Fibroblast of villous mesenchyme (primary cell): ENCODE results near the gene RFWD3. TPM values are rescaled to one million over a fixed set of nuclear protein-coding genes. Genes with fewer than 3 reads are reported as not detected.
"Not testable (repeated sequence)": the region's sequence is repeated elsewhere in the genome, so short reads cannot be mapped to it uniquely, and the experiment has no call there.

Experiments used
- DNase-seq: peaks from one replicate; pipeline ENCODE4 v3.0.0-alpha.2; 2010; ENCODE audit warnings: low read depth
- H3K4me3 ChIP-seq: 2 replicates; pipeline ENCODE4 v1.5.1; 2011; ENCODE audit warnings: low read depth, mild to moderate bottlenecking, low read length
- total RNA-seq: library from RNA; depleted of rRNA; stranded (reverse); fragments of >200 nt; gene quantifications from 2 replicates; pipeline ENCODE4 v1.2.3, GENCODE V29; 2012
- TF ChIP-seq, protein P1 (sequence below): IDR thresholded peaks from 2 replicates; pipeline ENCODE4 v1.5.1; 2012; ENCODE audit warnings: low read depth, mild to moderate bottlenecking, low read length; ENCODE audit not compliant: insufficient read depth

The RFWD3 gene
- total RNA-seq, 1 donor: 30.7 TPM

DNA sequence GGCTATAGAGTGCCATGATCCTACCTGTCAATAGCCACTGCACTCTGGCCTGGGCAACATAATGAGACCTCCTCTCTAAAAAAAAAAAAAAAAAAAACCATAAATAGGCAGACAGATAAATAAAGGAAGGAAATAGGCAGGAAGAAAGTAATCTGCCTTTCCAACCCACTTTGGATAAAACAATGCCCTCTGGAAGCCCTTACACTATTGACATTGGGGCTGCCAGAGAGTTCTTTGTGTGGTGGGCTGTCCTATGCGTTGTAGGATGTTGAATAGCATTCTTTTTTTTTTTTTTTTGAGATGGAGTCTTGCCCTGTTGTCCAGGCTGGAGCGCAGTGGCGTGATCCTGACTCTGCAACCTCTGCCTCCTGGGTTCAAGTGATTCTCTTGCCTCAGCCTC lies 7.2 kb upstream of the RFWD3 start:
- no peak for DNase-seq

DNA sequence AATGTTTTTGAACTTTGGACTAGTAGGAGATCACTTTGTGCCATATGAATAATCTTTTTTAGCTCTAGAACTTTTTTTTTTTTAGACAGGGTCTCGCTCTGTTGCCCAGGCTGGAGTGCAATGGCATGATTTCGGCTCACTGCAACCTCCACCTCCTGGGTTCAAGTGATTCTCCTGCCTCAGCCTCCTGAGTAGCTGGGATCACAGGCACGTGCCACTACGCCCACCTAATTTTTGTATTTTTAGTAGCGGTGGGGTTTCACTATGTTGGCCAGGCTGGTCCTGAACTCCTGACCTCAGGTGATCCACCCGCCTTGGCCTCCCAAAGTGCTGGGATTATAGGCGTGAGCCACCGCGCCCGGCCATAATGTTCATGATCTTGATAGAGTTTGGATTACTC lies 2.2 kb upstream of the RFWD3 start:
- not testable (repeated sequence) for DNase-seq, H3K4me3 ChIP-seq

More for the DNA sequence above, 7.2 kb upstream of the RFWD3 start:
- TF ChIP-seq, protein P1, sequence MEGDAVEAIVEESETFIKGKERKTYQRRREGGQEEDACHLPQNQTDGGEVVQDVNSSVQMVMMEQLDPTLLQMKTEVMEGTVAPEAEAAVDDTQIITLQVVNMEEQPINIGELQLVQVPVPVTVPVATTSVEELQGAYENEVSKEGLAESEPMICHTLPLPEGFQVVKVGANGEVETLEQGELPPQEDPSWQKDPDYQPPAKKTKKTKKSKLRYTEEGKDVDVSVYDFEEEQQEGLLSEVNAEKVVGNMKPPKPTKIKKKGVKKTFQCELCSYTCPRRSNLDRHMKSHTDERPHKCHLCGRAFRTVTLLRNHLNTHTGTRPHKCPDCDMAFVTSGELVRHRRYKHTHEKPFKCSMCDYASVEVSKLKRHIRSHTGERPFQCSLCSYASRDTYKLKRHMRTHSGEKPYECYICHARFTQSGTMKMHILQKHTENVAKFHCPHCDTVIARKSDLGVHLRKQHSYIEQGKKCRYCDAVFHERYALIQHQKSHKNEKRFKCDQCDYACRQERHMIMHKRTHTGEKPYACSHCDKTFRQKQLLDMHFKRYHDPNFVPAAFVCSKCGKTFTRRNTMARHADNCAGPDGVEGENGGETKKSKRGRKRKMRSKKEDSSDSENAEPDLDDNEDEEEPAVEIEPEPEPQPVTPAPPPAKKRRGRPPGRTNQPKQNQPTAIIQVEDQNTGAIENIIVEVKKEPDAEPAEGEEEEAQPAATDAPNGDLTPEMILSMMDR: no peak
- no peak overlapping the region for H3K4me3 ChIP-seq

DNA sequence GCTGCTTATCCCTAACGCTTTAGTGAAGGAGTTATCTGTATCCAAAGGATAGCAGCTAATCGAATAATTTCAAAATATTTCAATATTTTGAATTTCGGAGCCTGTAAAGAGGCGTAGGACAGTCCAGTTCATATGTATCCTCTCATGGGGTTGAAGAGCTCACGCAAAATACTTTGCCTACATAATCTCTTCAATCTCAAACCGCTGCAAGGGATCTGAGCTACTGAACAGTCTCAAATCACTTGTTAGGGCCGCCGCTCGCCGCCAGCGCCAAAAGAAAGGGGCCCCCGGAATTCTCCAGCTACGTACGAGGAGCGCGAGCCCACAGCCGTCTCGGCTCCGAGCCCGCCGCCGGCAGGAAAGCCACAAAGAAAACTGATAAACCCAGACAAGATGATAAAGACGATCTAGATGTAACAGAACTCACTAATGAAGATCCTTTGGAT lies 601 bp upstream of the RFWD3 start:
- peak overlapping the region; percentile 79 for H3K4me3 ChIP-seq
- DNase-seq: peak; percentile 51
- TF ChIP-seq, protein P1: no peak

DNA sequence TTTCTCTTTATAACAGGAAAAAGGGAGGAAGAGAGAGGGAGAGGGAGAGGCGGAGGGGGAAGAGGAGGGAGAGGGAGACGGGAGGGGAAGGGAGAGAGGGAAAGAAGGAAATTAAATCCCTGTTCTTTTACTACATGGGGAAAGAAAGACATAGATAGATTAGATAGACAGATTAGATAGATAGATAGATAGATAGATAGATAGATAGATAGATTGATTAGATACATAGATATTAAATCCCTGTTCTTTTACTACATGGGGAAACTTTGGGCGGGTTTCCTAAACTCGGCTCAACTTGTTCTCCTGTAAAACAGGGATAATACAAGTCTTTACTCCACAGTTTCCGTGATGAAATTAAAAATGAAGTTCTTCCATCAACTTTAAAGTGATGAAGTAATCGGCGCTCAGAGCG lies 661 bp downstream of the RFWD3 start:
- peak overlapping the region; percentile 94 for H3K4me3 ChIP-seq
- DNase-seq: no peak
- TF ChIP-seq, protein P1: no peak

DNA sequence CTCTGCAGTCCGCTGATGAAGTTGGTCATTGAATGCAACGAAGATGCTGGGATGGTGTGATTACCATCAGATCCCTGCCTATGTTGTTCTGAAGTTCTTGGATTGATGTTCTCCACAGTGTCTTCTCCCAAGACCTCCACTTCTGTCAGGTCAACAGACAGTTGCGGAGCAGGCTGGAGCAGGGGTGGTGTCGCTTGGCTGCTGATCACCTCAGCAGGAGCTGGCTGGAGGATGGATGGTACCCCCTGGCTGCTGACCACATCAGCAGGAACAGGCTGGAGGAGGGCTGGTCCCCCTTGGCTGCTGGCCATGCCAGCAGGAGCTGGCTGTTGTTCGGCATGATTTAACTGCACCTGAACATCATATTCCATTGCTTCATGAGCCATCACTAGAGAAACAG lies 5.6 kb downstream of the RFWD3 start:
- H3K4me3 ChIP-seq: no peak overlapping the region
- TF ChIP-seq, protein P1: no peak
- no peak for DNase-seq

DNA sequence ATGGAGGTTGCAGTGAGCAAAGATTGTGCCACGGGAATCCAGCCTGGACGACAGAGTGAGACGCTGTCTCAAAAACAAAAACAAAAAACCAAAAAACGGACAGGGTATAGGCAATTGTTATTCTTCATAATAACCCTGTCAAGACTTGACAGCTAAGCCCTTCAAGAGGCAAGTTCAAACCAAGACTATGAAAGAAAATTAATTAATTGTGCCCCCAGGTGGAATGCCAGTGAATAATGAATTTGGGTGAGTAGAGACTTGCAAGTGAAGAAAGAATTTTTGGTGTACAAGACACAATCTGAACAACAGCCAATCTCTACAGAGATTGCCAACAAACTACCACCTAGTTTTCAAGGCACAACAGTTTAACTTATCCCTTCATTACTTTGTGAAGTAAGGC lies 6.3 kb downstream of the RFWD3 start:
- H3K4me3 ChIP-seq: no peak overlapping the region
- no peak for DNase-seq
- TF ChIP-seq, protein P1: no peak

DNA sequence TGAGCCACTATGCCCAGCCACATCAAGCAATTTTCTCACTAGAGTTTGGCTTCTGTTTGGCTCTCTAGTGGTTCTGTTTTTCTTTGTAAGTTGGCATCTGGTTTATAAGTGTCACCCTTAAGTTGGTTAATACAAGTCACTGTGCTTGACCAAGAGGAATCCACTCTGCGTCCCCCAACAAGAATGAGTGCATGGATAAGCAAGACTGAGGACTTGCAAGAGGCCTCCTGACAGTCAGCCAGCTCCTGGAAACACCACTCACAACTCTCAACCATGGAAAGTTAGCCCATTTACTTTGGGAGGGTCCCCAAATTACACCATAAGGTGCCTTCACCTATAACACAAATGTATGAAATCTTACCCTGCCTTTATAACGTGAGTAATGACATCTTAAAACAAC lies 7.6 kb downstream of the RFWD3 start:
- no peak for DNase-seq
- TF ChIP-seq, protein P1: no peak
- no peak overlapping the region for H3K4me3 ChIP-seq
